C4-2B (cell line): ENCODE results near the gene MROH2B.

Source experiments
- H3K27ac ChIP-seq: fragments of 450-650 bp; 2 replicates; pipeline ENCODE4 v1.5.1; 2017
- ZFX ChIP-seq: fragments of 450-650 bp; IDR thresholded peaks from 2 replicates; pipeline ENCODE4 v1.6.1; 2017
- TF ChIP-seq, protein P1 (sequence below): fragments of 450-650 bp; conservative IDR thresholded peaks from 2 replicates; pipeline ENCODE4 v1.5.1; 2017; ENCODE audit warnings: mild to moderate bottlenecking

Gene MROH2B

DNA sequence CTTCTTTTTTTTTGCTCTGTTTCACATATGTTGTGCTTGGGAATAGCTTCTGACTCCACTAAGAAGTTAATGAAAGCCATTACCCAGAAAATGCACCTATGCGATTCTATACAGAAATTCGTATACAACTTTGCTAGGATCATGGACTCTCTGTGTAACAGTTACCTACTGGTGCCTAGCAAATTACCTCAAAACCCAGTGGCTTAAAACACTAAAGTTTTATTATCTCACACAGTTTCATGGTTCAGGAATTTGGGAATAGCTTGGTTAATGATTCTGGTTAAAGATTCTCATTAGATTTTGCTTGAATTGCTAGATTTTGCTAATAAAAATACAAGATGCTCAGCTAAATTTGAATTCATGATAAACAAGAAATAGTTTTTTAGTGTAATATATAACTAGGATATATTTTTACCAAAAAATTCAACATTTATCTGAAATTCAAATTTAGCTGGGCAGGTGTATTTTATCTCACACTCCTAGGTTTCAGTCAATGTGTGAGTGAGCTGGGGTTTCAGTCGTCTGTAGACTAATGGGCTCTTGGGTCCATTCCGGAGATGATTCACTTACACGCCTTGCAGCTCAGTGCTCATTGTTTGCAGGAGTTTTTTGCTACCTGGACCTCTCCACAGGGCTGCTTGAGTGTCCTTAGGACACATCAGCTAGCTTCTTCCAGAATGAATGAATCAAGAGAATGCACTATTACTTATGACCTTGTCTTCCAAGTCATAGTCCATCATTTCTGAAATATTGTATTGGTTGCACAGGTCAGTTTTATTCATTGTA, 75.1 kb downstream of the MROH2B start:
- H3K27ac ChIP-seq = no peak overlapping the region
- TF ChIP-seq ZFX = no peak
- TF ChIP-seq, protein P1, sequence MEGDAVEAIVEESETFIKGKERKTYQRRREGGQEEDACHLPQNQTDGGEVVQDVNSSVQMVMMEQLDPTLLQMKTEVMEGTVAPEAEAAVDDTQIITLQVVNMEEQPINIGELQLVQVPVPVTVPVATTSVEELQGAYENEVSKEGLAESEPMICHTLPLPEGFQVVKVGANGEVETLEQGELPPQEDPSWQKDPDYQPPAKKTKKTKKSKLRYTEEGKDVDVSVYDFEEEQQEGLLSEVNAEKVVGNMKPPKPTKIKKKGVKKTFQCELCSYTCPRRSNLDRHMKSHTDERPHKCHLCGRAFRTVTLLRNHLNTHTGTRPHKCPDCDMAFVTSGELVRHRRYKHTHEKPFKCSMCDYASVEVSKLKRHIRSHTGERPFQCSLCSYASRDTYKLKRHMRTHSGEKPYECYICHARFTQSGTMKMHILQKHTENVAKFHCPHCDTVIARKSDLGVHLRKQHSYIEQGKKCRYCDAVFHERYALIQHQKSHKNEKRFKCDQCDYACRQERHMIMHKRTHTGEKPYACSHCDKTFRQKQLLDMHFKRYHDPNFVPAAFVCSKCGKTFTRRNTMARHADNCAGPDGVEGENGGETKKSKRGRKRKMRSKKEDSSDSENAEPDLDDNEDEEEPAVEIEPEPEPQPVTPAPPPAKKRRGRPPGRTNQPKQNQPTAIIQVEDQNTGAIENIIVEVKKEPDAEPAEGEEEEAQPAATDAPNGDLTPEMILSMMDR = no peak

DNA sequence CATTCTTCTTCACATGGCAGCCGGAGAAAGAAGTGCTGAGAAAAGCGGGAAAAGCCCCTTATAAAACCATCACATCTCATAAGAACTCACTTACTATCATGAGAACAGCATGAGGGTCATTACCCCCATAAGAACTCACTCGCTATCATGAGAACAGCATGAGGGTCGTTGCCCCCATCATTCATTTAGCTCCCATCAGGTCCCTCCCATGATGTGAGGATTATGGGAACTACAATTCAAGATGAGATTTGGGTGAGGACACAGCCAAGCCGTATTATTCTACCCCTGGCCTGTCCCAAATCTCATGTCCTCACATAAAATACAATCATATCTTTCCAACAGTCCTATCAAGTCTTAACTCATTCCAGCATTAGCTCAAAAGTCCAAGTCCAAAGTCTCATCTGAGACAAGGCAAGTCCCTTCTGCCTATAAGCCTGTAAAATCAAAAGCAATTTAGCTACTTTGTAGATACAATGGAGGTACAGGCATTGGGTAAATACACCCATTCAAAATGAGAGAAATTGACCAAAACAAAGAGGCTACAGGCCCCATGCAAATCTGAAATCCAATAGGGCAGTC, 79.1 kb downstream of the MROH2B start:
- no peak overlapping the region for H3K27ac ChIP-seq
- TF ChIP-seq, protein P1 = no peak
- TF ChIP-seq ZFX = no peak

DNA sequence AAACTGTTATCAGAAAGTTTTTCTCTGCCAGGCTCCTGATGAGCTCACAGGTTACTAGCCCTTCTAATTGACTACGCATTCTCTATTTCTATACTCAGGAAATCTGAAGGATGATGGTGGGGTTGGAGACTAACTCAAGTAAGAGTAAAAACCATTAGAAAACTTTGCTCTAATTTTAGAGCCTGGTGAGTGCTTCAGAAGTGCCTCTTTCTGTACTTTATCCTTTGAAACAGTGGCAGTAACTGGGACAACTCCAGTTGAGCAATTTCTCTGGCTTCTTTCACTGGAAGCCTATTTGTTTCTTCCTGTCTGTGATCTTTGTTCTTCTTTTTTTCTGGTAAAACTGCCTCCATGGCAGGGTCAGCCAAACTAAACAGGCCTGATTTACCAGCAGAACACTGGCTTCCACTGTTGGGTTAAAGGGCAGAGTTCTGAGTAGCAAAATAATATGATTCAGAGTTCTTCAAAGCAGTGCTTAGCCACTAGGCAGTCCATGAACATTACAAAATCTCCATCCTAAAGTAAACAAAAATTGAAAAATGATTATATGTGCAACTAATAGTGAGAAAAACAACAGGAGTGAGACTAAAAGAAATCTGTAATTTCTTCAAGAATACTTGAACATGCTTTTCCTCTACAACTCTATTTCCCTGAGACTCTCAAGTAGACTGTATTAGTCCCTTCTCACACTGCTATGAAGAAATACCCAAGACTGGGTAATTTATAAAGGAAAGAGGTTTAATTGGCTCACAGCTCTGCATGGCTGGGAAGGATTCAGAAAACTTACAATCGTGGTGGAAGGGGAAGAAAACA, 79.8 kb downstream of the MROH2B start:
- H3K27ac ChIP-seq = no peak overlapping the region
- TF ChIP-seq, protein P1 = no peak
- TF ChIP-seq ZFX = no peak

DNA sequence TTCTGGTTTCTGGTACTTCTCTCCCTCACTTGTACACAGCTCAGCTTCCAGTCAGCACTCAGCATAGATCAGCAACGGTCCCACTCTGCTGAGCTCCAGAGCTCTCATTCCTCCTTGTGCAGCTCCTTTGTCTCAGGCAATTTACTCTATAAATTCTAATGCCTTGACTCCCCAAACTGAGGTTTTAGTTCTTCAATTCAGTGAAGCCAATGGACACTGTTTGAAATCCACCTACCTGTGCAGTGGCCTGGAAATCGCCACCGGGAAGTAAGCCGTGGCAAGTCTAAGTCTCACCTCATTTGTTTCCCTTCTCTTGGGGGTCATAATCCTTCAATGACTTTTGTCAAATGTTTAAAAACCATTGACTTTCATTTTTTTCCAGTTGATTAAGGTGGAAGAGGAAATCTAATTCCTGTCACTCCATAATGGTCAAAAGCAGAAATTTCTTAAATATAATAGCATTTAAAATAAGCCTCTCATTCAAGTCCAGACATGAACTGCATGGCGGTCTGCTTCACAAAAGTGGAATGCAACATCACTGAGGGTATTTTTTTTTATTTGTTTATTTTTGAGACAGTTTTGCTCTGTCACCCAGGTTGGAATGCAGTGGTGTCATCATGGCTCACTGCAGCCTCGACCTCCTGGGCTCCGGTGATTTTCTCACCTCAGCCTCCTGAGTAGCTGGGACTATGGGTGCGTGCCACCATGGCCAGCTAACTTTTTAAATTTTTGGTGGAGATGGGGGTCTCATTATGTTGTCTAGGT, 82.2 kb downstream of the MROH2B start:
- no peak for TF ChIP-seq ZFX
- no peak overlapping the region for H3K27ac ChIP-seq

DNA sequence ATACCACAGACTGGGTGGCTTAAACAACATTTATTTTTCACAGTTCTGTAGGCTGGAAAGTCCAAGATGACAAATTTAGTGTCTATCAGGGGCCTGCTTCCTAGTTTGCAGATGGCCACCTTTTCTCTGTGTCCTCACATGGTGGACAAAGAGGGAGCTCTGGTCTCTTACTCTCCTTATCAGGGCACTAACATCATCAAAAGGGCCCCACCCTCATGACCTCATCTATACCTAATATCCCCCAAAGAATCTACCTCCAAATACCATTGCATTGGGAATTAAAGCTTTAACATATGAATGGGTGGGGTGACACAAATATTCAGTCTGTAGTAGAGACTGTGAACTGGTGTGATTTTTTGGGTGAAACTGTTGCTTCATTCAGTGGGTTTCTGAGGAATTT, 83.8 kb downstream of the MROH2B start:
- TF ChIP-seq ZFX = no peak
- TF ChIP-seq, protein P1 = no peak
- no peak overlapping the region for H3K27ac ChIP-seq

DNA sequence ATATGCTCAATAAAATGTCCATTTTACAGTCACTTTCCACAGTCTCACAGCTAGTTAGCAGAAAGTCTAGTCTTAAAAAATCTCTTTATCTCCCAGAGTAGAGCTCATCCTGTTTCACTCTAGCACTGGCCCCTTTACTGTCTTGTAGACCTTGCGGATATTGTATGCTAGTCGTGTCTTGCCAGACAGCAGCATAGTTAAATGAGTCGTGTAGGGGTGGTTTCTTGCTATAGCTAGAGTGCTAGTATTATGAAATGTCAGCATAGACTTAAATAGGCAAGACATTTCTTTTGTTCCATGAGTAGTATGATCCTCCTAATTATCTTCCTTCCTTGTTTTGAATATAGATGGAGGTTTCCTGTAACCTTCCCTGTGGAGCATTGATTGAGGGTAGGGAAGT, 84.5 kb downstream of the MROH2B start:
- TF ChIP-seq, protein P1 = no peak
- TF ChIP-seq ZFX = no peak
- H3K27ac ChIP-seq = no peak overlapping the region

DNA sequence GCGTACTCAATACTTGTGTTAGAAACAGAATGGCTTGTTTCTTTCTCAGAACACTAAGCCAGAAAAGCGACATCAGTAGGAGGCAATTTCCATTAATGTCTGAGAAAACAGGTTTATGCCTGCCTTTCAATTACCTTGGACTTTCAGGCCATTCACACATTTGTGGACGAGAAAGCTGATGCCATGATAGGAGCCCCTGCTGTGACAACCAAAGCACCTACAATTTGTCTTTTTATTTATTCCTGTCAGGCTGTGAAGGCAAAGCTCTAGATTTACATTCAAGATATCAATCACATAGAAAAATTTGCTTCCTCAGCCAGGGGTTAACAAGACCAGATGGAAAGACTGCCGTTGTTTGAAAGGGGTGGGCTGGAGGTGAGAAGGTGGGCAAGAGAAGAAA, 85.6 kb downstream of the MROH2B start:
- TF ChIP-seq, protein P1 = no peak
- no peak for TF ChIP-seq ZFX
- no peak overlapping the region for H3K27ac ChIP-seq
